ENCODE data around the gene SERINC4. TPM values are rescaled to one million over a fixed set of nuclear protein-coding genes. Genes with fewer than 3 reads are reported as not detected.
A peak's percentile ranks its signal among the peaks of the same experiment; 100 is the strongest.
"Not testable (repeated sequence)": the region's sequence is repeated elsewhere in the genome, so short reads cannot be mapped to it uniquely, and the experiment has no call there.

The SERINC4 gene
- total and polyA plus RNA-seq, 8 donors = 0.37 to 0.55 TPM; not detected in 6

GRCh38 chr15:43749690-43750345, 50.2 kb downstream of the SERINC4 start:
- 21 to 43% (median 31%) methylated on average over 12 of the region's 12 CpGs for WGBS, 5 donors
- Histone ChIP-seq H3K36me3 (peaks cover 12 to 35% (median 29%) of the 10 kb centered on the region in 4 donors), H3K27me3 (no peaks in the 10 kb centered on the region), H3K4me3 (peak overlapping the region; percentile 21 to 76 (median 42)), H3K9me3 (no peaks in the 10 kb centered on the region), H3K4me1 (peaks cover 31 to 72% (median 56%) of the 10 kb centered on the region in 4 donors), H3K27ac (peak overlapping the region; percentile 53 to 75 (median 72))
- DNase-seq = peak; percentile 34 to 66
- intact Hi-C loops (cut with DNase I; ENCODE audit: low total_unique reads) = no loop called here
- TF ChIP-seq, protein P1, sequence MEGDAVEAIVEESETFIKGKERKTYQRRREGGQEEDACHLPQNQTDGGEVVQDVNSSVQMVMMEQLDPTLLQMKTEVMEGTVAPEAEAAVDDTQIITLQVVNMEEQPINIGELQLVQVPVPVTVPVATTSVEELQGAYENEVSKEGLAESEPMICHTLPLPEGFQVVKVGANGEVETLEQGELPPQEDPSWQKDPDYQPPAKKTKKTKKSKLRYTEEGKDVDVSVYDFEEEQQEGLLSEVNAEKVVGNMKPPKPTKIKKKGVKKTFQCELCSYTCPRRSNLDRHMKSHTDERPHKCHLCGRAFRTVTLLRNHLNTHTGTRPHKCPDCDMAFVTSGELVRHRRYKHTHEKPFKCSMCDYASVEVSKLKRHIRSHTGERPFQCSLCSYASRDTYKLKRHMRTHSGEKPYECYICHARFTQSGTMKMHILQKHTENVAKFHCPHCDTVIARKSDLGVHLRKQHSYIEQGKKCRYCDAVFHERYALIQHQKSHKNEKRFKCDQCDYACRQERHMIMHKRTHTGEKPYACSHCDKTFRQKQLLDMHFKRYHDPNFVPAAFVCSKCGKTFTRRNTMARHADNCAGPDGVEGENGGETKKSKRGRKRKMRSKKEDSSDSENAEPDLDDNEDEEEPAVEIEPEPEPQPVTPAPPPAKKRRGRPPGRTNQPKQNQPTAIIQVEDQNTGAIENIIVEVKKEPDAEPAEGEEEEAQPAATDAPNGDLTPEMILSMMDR (IDR thresholded peaks at IDR 0.05) = no peak
- no peak for TF ChIP-seq POLR2A (IDR thresholded peaks at IDR 0.05)
- no peak for TF ChIP-seq EP300 (IDR thresholded peaks at IDR 0.05)

- WGBS, 5 donors = 22 to 45% (median 42%) methylated on average over 3 of the region's 3 CpGs
- peak overlapping the region; percentile 55 to 82 (median 74) for H3K4me3 ChIP-seq
- intact Hi-C loops (cut with DNase I; ENCODE audit: low total_unique reads) = no loop called here
Observed at GRCh38 chr15:43748376-43748775, 51.6 kb downstream of the SERINC4 start.

GRCh38 chr15:43746903-43747309, 53.1 kb downstream of the SERINC4 start:
- Histone ChIP-seq H3K4me1 (peaks cover 31 to 52% (median 48%) of the 10 kb centered on the region in 4 donors), H3K27ac (peak overlapping the region; percentile 93 to 98 (median 97)), H3K4me3 (peak overlapping the region; percentile 55 to 82 (median 74))
- H3K9me3 ChIP-seq; H3K36me3 ChIP-seq; H3K27me3 ChIP-seq; intact Hi-C loops (cut with DNase I; ENCODE audit: low total_unique reads): not testable (repeated sequence)
- peak in 1 of 3 donors; percentile 8 for TF ChIP-seq POLR2AphosphoS5 (IDR thresholded peaks at IDR 0.05)
- WGBS, 5 donors = 0% methylated on average over 9 to 12 of the region's 12 CpGs
- peak; percentile 26 to 61 for DNase-seq

More at GRCh38 chr15:43748376-43748775, 51.6 kb downstream of the SERINC4 start:
- Histone ChIP-seq H3K4me1 (peaks cover 31 to 66% (median 55%) of the 10 kb centered on the region in 4 donors), H3K36me3 (peaks cover 0 to 21% (median 15%) of the 10 kb centered on the region in 4 donors), H3K27me3 (no peaks in the 10 kb centered on the region), H3K9me3 (no peaks in the 10 kb centered on the region), H3K27ac (peak overlapping the region in 2 of 5 donors; percentile 10 to 98)
- no peak for TF ChIP-seq POLR2AphosphoS5 (IDR thresholded peaks at IDR 0.05)
- TF ChIP-seq EP300 (IDR thresholded peaks at IDR 0.05) = no peak
- TF ChIP-seq, protein P1 (IDR thresholded peaks at IDR 0.05) = no peak
- no peak for TF ChIP-seq POLR2A (IDR thresholded peaks at IDR 0.05)
- peak in 1 of 2 donors; percentile 19 for DNase-seq

DNA sequence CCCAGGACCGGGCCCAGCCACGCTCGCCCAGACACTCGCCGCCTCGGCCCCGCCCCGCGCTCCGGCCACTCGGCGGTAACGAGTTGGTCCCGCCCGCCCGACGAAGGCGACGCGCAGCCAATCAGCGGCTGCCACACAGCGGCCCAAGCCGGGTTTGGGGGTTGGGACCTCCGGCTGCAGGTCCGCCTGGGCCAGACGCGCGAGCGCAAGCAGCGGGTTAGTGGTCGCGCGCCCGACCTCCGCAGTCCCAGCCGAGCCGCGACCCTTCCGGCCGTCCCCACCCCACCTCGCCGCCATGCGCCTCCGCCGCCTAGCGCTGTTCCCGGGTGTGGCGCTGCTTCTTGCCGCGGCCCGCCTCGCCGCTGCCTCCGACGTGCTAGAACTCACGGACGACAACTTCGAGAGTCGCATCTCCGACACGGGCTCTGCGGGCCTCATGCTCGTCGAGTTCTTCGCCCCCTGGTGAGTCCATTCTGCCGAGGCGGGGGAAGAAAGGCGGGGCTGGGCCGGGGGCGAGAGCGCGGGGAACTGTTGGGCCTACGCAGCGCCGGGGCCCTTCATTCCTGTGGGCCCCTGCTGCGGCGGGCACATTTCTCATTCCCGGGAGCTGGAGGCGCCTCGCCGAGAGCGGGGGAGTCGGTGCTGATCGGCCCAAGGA, 53.6 kb downstream of the SERINC4 start, which contains the start of gene PDIA3:
TSS of gene PDIA3 (plus strand) at position 194 of the 658 bp plus-strand sequence. CDS start at position 296, 102 bp downstream.
- intact Hi-C loops (cut with DNase I; ENCODE audit: low total_unique reads) = not testable (repeated sequence)
- whole genome bisulfite sequencing, 5 donors = 0 to 1% (median 0%) methylated on average over 21 to 84 of the region's 84 CpGs

More for the DNA sequence above, 53.6 kb downstream of the SERINC4 start, which contains the start of gene PDIA3:
- peak; percentile 94 to 98 for DNase-seq
- H3K9me3 ChIP-seq, H3K36me3 ChIP-seq, H3K27me3 ChIP-seq: not testable (repeated sequence)
- Histone ChIP-seq H3K4me3 (peak within 1 kb of the TSS; percentile 55 to 82 (median 74)), H3K27ac (peak within 1 kb of the TSS; percentile 93 to 98 (median 97)), H3K4me1 (peaks cover 31 to 46% (median 42%) of the 10 kb centered on the region in 4 donors)
- peak; percentile 87 to 97 (median 97) for TF ChIP-seq POLR2AphosphoS5 (IDR thresholded peaks at IDR 0.05)
- TF ChIP-seq POLR2A (IDR thresholded peaks at IDR 0.05) = peak in 1 of 4 donors; percentile 57

Small RNA genes within 50 kb of the gene (small RNA-seq; reads per million reads assigned to genes)
- gene MIR1282 = 0 reads per million in 4 donors

Other genes starting within 250 kb of the SERINC4 start
- gene PPIP5K1, start 210.0 kb downstream of the SERINC4 start, total RNA-seq = 100 to 1,000 TPM in 1 of 5 donors, 10 to 100 TPM in 4; 34.1 to 160 (median 69.2) TPM
- gene PPIP5K1, start 210.0 kb downstream of the SERINC4 start, polyA plus RNA-seq = 1 to 10 TPM; 4.0 to 8.4 (median 5.0) TPM
- gene CKMT1B, start 206.2 kb downstream of the SERINC4 start, total RNA-seq = 100 to 1,000 TPM in 1 of 5 donors, 10 to 100 TPM in 4; 14.0 to 118 (median 54.8) TPM
- 10 to 100 TPM; 17.2 to 41.1 (median 27.2) TPM for gene CKMT1B, start 206.2 kb downstream of the SERINC4 start, polyA plus RNA-seq
- 1 to 10 TPM in 3 of 5 donors, under 1 TPM in 1, not detected in 1; 0.58 to 5.8 (median 3.1) TPM for gene STRC, start 181.4 kb downstream of the SERINC4 start, total RNA-seq
- under 1 TPM; 0.25 to 0.78 (median 0.31) TPM for gene STRC, start 181.4 kb downstream of the SERINC4 start, polyA plus RNA-seq
- gene CATSPER2, start 151.4 kb downstream of the SERINC4 start, total RNA-seq = 1 to 10 TPM in 4 of 5 donors, under 1 TPM in 1; 0.45 to 7.8 (median 3.5) TPM
- 1 to 10 TPM; 1.1 to 4.5 (median 2.5) TPM for gene CATSPER2, start 151.4 kb downstream of the SERINC4 start, polyA plus RNA-seq
- gene CKMT1A, start 106.4 kb downstream of the SERINC4 start, total RNA-seq = 100 to 1,000 TPM in 2 of 5 donors, 10 to 100 TPM in 1, 1 to 10 TPM in 1, under 1 TPM in 1; 0.89 to 142 (median 50.6) TPM
- gene CKMT1A, start 106.4 kb downstream of the SERINC4 start, polyA plus RNA-seq = 10 to 100 TPM; 18.7 to 32.5 (median 25.7) TPM
- 100 to 1,000 TPM in 2 of 5 donors, 10 to 100 TPM in 3; 16.3 to 227 (median 66.6) TPM for gene PDIA3, start 53.8 kb downstream of the SERINC4 start, total RNA-seq
- gene PDIA3, start 53.8 kb downstream of the SERINC4 start, polyA plus RNA-seq = 100 to 1,000 TPM in 2 of 3 donors, 10 to 100 TPM in 1; 34.7 to 168 (median 112) TPM
- 100 to 1,000 TPM in 1 of 5 donors, 10 to 100 TPM in 3, 1 to 10 TPM in 1; 8.1 to 131 (median 45.4) TPM for gene ELL3, start 23.3 kb downstream of the SERINC4 start, total RNA-seq
- gene ELL3, start 23.3 kb downstream of the SERINC4 start, polyA plus RNA-seq = 10 to 100 TPM in 1 of 3 donors, 1 to 10 TPM in 2; 4.0 to 14.2 (median 5.6) TPM
- 1,000 to 10,000 TPM in 1 of 5 donors, 100 to 1,000 TPM in 4; 276 to 1,195 (median 526) TPM for gene SERF2, start 7.9 kb downstream of the SERINC4 start, total RNA-seq
- gene SERF2, start 7.9 kb downstream of the SERINC4 start, polyA plus RNA-seq = 1,000 to 10,000 TPM; 2,001 to 3,403 (median 2,340) TPM
- gene HYPK, start 379 bp upstream of the SERINC4 start, total RNA-seq = 10 to 100 TPM in 4 of 5 donors, 1 to 10 TPM in 1; 1.8 to 61.6 (median 24.1) TPM
- gene HYPK, start 379 bp upstream of the SERINC4 start, polyA plus RNA-seq = 10 to 100 TPM in 2 of 3 donors, 1 to 10 TPM in 1; 5.3 to 56.4 (median 12.9) TPM
- 10 to 100 TPM in 2 of 5 donors, 1 to 10 TPM in 3; 1.2 to 20.3 (median 4.6) TPM for gene MFAP1, start 24.5 kb upstream of the SERINC4 start, total RNA-seq
- 10 to 100 TPM in 2 of 3 donors, 1 to 10 TPM in 1; 9.7 to 17.7 (median 16.6) TPM for gene MFAP1, start 24.5 kb upstream of the SERINC4 start, polyA plus RNA-seq
- 10 to 100 TPM in 1 of 5 donors, 1 to 10 TPM in 4; 1.2 to 14.5 (median 4.0) TPM for gene WDR76, start 26.8 kb upstream of the SERINC4 start, total RNA-seq
- gene WDR76, start 26.8 kb upstream of the SERINC4 start, polyA plus RNA-seq = 1 to 10 TPM; 3.2 to 4.0 (median 3.6) TPM

Measured in stomach (tissue), 9 donors.